Measurements from ENCODE around the gene FOXP1.

The FOXP1 gene

GRCh38 chr3:71494212-71494611, 89.3 kb downstream of the FOXP1 start:
- POLR2A ChIA-PET = interaction anchor here (3.4 kb wide), 1 partner anchor 89 kb away, joined by 21 read pairs; the partner anchor contains the start of gene FOXP1
- CTCF ChIA-PET = no interaction called here
- TF ChIP-seq SUZ12 (IDR thresholded peaks at IDR 0.05) = no peak
- DNase-seq (ENCODE audit: extremely low spot score) = no peak

GRCh38 chr3:71492974-71493771, 90.4 kb downstream of the FOXP1 start:
- ChIA-PET CTCF (no interaction called here), POLR2A (no interaction called here)
- no peak for TF ChIP-seq SP1 (IDR thresholded peaks at IDR 0.05)
- TF ChIP-seq LEF1 (IDR thresholded peaks at IDR 0.05; ENCODE audit: borderline replicate concordance) = no peak
- no peak for TF ChIP-seq FOXK2 (IDR thresholded peaks at IDR 0.05)
- TF ChIP-seq SUZ12 (IDR thresholded peaks at IDR 0.05) = no peak
- no peak for TF ChIP-seq HDGF (IDR thresholded peaks at IDR 0.05; ENCODE audit: borderline replicate concordance)
- TF ChIP-seq ARNT (IDR thresholded peaks at IDR 0.05) = no peak
- no peak for TF ChIP-seq BHLHE40 (IDR thresholded peaks at IDR 0.05; ENCODE audit: borderline replicate concordance)
- no peak for TF ChIP-seq ZNF384 (IDR thresholded peaks at IDR 0.05)
- no peak for TF ChIP-seq CTBP1 (IDR thresholded peaks at IDR 0.05; ENCODE audit: borderline replicate concordance)
- DNase-seq (ENCODE audit: extremely low spot score) = no peak

GRCh38 chr3:71492566-71492965, 91.0 kb downstream of the FOXP1 start:
- ChIA-PET POLR2A (no interaction called here), CTCF (no interaction called here)
- no peak for DNase-seq (ENCODE audit: extremely low spot score)
- TF ChIP-seq BHLHE40 (IDR thresholded peaks at IDR 0.05; ENCODE audit: borderline replicate concordance) = no peak
- TF ChIP-seq TARDBP (IDR thresholded peaks at IDR 0.05) = no peak
- no peak for TF ChIP-seq HDGF (IDR thresholded peaks at IDR 0.05; ENCODE audit: borderline replicate concordance)
- TF ChIP-seq SUZ12 (IDR thresholded peaks at IDR 0.05) = no peak
- no peak for TF ChIP-seq PKNOX1 (IDR thresholded peaks at IDR 0.05)
- TF ChIP-seq ARNT (IDR thresholded peaks at IDR 0.05) = no peak
- TF ChIP-seq FOXK2 (IDR thresholded peaks at IDR 0.05) = no peak
- no peak for TF ChIP-seq FOXA1 (IDR thresholded peaks at IDR 0.05)
- TF ChIP-seq ZNF384 (IDR thresholded peaks at IDR 0.05) = no peak
- no peak for TF ChIP-seq SP1 (IDR thresholded peaks at IDR 0.05)
- TF ChIP-seq CTBP1 (IDR thresholded peaks at IDR 0.05; ENCODE audit: borderline replicate concordance) = no peak
- no peak for TF ChIP-seq ELF4 (IDR thresholded peaks at IDR 0.05)

- POLR2A ChIA-PET = no interaction called here
- no peak for DNase-seq (ENCODE audit: extremely low spot score)
- CTCF ChIA-PET = interaction anchor here (1.4 kb wide), 1 partner anchor 17 kb away, joined by 3 read pairs; no protein-coding TSS in a partner anchor
These were observed 92.3 kb downstream of the FOXP1 start for GRCh38 chr3:71491154-71491752.

GRCh38 chr3:71490692-71491091, 92.8 kb downstream of the FOXP1 start:
- DNase-seq (ENCODE audit: extremely low spot score) = no peak
- no peak for TF ChIP-seq NFRKB (IDR thresholded peaks at IDR 0.05)
- no peak for TF ChIP-seq SP1 (IDR thresholded peaks at IDR 0.05)
- no peak for TF ChIP-seq HDGF (IDR thresholded peaks at IDR 0.05; ENCODE audit: borderline replicate concordance)
- CTCF ChIA-PET = interaction anchor here (1.4 kb wide), 1 partner anchor 18 kb away, joined by 3 read pairs; no protein-coding TSS in a partner anchor
- POLR2A ChIA-PET = no interaction called here

More at GRCh38 chr3:71491154-71491752, 92.3 kb downstream of the FOXP1 start:
- no peak for TF ChIP-seq FOXA1 (IDR thresholded peaks at IDR 0.05)
- no peak for TF ChIP-seq PKNOX1 (IDR thresholded peaks at IDR 0.05)
- no peak for TF ChIP-seq SP1 (IDR thresholded peaks at IDR 0.05)
- TF ChIP-seq L3MBTL2 (conservative IDR thresholded peaks at IDR 0.05) = no peak
- TF ChIP-seq SUZ12 (IDR thresholded peaks at IDR 0.05) = no peak
- TF ChIP-seq LEF1 (IDR thresholded peaks at IDR 0.05; ENCODE audit: borderline replicate concordance) = no peak
- TF ChIP-seq ARNT (IDR thresholded peaks at IDR 0.05) = no peak
- no peak for TF ChIP-seq NFRKB (IDR thresholded peaks at IDR 0.05)
- no peak for TF ChIP-seq TARDBP (IDR thresholded peaks at IDR 0.05)
- TF ChIP-seq CTBP1 (IDR thresholded peaks at IDR 0.05; ENCODE audit: borderline replicate concordance) = no peak
- no peak for TF ChIP-seq FOXK2 (IDR thresholded peaks at IDR 0.05)
- TF ChIP-seq HDGF (IDR thresholded peaks at IDR 0.05; ENCODE audit: borderline replicate concordance) = no peak
- TF ChIP-seq ZNF384 (IDR thresholded peaks at IDR 0.05) = no peak
- no peak for TF ChIP-seq BHLHE40 (IDR thresholded peaks at IDR 0.05; ENCODE audit: borderline replicate concordance)

GRCh38 chr3:71489315-71489761, 94.2 kb downstream of the FOXP1 start:
- ChIA-PET POLR2A (no interaction called here), CTCF (no interaction called here)
- DNase-seq (ENCODE audit: extremely low spot score) = no peak
- no peak for TF ChIP-seq L3MBTL2 (conservative IDR thresholded peaks at IDR 0.05)
- no peak for TF ChIP-seq SUZ12 (IDR thresholded peaks at IDR 0.05)
- no peak for TF ChIP-seq BHLHE40 (IDR thresholded peaks at IDR 0.05; ENCODE audit: borderline replicate concordance)
- TF ChIP-seq NFRKB (IDR thresholded peaks at IDR 0.05) = no peak
- TF ChIP-seq FOXM1 (IDR thresholded peaks at IDR 0.05; ENCODE audit: borderline replicate concordance) = no peak
- TF ChIP-seq CTBP1 (IDR thresholded peaks at IDR 0.05; ENCODE audit: borderline replicate concordance) = no peak
- TF ChIP-seq TARDBP (IDR thresholded peaks at IDR 0.05) = no peak
- TF ChIP-seq ARNT (IDR thresholded peaks at IDR 0.05) = no peak
- TF ChIP-seq ELF4 (IDR thresholded peaks at IDR 0.05) = no peak
- no peak for TF ChIP-seq FOXA1 (IDR thresholded peaks at IDR 0.05)
- no peak for TF ChIP-seq LEF1 (IDR thresholded peaks at IDR 0.05; ENCODE audit: borderline replicate concordance)
- no peak for TF ChIP-seq ZNF384 (IDR thresholded peaks at IDR 0.05)
- no peak for TF ChIP-seq SP1 (IDR thresholded peaks at IDR 0.05)
- TF ChIP-seq FOXK2 (IDR thresholded peaks at IDR 0.05) = no peak
- no peak for TF ChIP-seq HDGF (IDR thresholded peaks at IDR 0.05; ENCODE audit: borderline replicate concordance)
- TF ChIP-seq PKNOX1 (IDR thresholded peaks at IDR 0.05) = no peak

All from HEK293T (cell line).